ENCODE results near the gene ACOX3.

Gene ACOX3

GRCh38 chr4:8331575-8331955, 109.0 kb downstream of the ACOX3 start:
- H3K4me3 ChIP-seq (ENCODE audit: low read depth, low read length), result no peak overlapping the region
- no peak for TF ChIP-seq CTCF (IDR thresholded peaks at IDR 0.05; ENCODE audit: borderline replicate concordance, insufficient read depth, low read depth, low read length)

GRCh38 chr4:8330821-8331574, 109.5 kb downstream of the ACOX3 start:
- H3K4me3 ChIP-seq (ENCODE audit: low read depth, low read length), result no peak overlapping the region
- TF ChIP-seq CTCF (IDR thresholded peaks at IDR 0.05; ENCODE audit: borderline replicate concordance, insufficient read depth, low read depth, low read length), result no peak

GRCh38 chr4:8329859-8330761, 110.4 kb downstream of the ACOX3 start:
- H3K4me3 ChIP-seq (ENCODE audit: low read depth, low read length), result no peak overlapping the region
- no peak for TF ChIP-seq CTCF (IDR thresholded peaks at IDR 0.05; ENCODE audit: borderline replicate concordance, insufficient read depth, low read depth, low read length)

- no peak for TF ChIP-seq CTCF (IDR thresholded peaks at IDR 0.05; ENCODE audit: borderline replicate concordance, insufficient read depth, low read depth, low read length)
- H3K4me3 ChIP-seq (ENCODE audit: low read depth, low read length), result no peak overlapping the region
These were observed 111.0 kb downstream of the ACOX3 start for GRCh38 chr4:8329560-8329858.

GRCh38 chr4:8328866-8329559, 111.5 kb downstream of the ACOX3 start:
- TF ChIP-seq CTCF (IDR thresholded peaks at IDR 0.05; ENCODE audit: borderline replicate concordance, insufficient read depth, low read depth, low read length), result no peak
- H3K4me3 ChIP-seq (ENCODE audit: low read depth, low read length), result no peak overlapping the region

GRCh38 chr4:8328456-8328855, 112.1 kb downstream of the ACOX3 start:
- no peak for TF ChIP-seq CTCF (IDR thresholded peaks at IDR 0.05; ENCODE audit: borderline replicate concordance, insufficient read depth, low read depth, low read length)
- H3K4me3 ChIP-seq (ENCODE audit: low read depth, low read length), result no peak overlapping the region
